Liver (tissue), 9 donors: Measurements from ENCODE around the gene STAG3. TPM values are rescaled to one million over a fixed set of nuclear protein-coding genes. Genes with fewer than 3 reads are reported as not detected.

Experiments used
- DNase-seq: peaks from one replicate; pipeline ENCODE4 v3.0.0-alpha.2; 2017; ENCODE audit warnings: low spot score
- H3K27ac ChIP-seq, 2 donors: one replicate each; pipeline ENCODE4 v1.7.0; 2013; ENCODE audit warnings: inconsistent platforms in 2 of 2, low read length in 2 of 2, control low read depth in 1 of 2, low read depth in 1 of 2, mild to moderate bottlenecking in 1 of 2
- H3K27me3 ChIP-seq, 4 donors: one replicate each; pipeline versions ENCODE4 v1.6.1 to v1.7.0; 2013; ENCODE audit warnings: low read length in 3 of 4, inconsistent platforms in 1 of 4, mild to moderate bottlenecking in 1 of 4, moderate library complexity in 1 of 4; ENCODE audit not compliant: control insufficient read depth in 4 of 4, insufficient read depth in 4 of 4
- H3K36me3 ChIP-seq, 4 donors: one replicate each; pipeline versions ENCODE4 v1.6.1 to v1.7.0; 2013; ENCODE audit warnings: low read length in 3 of 4, mild to moderate bottlenecking in 3 of 4, low read depth in 1 of 4, moderate library complexity in 1 of 4; ENCODE audit not compliant: control insufficient read depth in 4 of 4, insufficient read depth in 3 of 4
- H3K4me1 ChIP-seq, 4 donors: one replicate each; pipeline versions ENCODE4 v1.6.1 to v1.7.0; 2013; ENCODE audit warnings: low read length in 3 of 4, mild to moderate bottlenecking in 3 of 4, moderate library complexity in 1 of 4; ENCODE audit not compliant: control insufficient read depth in 4 of 4, insufficient read depth in 4 of 4
- H3K4me3 ChIP-seq, 3 donors: one replicate each; pipeline versions ENCODE4 v1.6.1 to v1.7.0; 2013; ENCODE audit warnings: low read length in 3 of 3, control low read depth in 1 of 3, low read depth in 1 of 3, mild to moderate bottlenecking in 1 of 3
- H3K9ac ChIP-seq, 2 donors: one replicate each; pipeline ENCODE4 v1.7.0; 2013; ENCODE audit warnings: low read length in 2 of 2, mild to moderate bottlenecking in 2 of 2, moderate library complexity in 2 of 2, control low read depth in 1 of 2, low read depth in 1 of 2
- H3K9me3 ChIP-seq, 4 donors: one replicate each; pipeline versions ENCODE4 v1.6.1 to v1.7.0; 2013; ENCODE audit warnings: low read length in 3 of 4; ENCODE audit not compliant: control insufficient read depth in 4 of 4
- FOXA1 ChIP-seq: IDR thresholded peaks from 2 replicates; pipeline ENCODE4 v1.6.1; 2016; ENCODE audit warnings: antibody characterized with exemption
- FOXA2 ChIP-seq: IDR thresholded peaks from 2 replicates; pipeline ENCODE4 v1.6.1; 2016; ENCODE audit warnings: antibody characterized with exemption
- GABPA ChIP-seq, 2 donors: IDR thresholded peaks in 1 of 2; conservative IDR thresholded peaks in 1 of 2; 2 replicates each; pipeline ENCODE4 v1.6.1; 2016; ENCODE audit warnings: antibody characterized with exemption in 2 of 2, mild to moderate bottlenecking in 1 of 2, moderate library complexity in 1 of 2
- HNF4A ChIP-seq, 2 donors: conservative IDR thresholded peaks; 2 replicates each; pipeline ENCODE4 v1.6.1; 2016; ENCODE audit warnings: antibody characterized with exemption in 2 of 2, mild to moderate bottlenecking in 2 of 2
- HNF4G ChIP-seq: IDR thresholded peaks from 2 replicates; pipeline ENCODE4 v1.6.1; 2016; ENCODE audit warnings: antibody characterized with exemption
- JUND ChIP-seq, 2 donors: IDR thresholded peaks; 2 replicates each; pipeline ENCODE4 v1.6.1; 2016; ENCODE audit warnings: antibody characterized with exemption in 2 of 2
- NR2F2 ChIP-seq: IDR thresholded peaks from 2 replicates; pipeline ENCODE4 v1.6.1; 2016; ENCODE audit warnings: antibody characterized with exemption
- RAD21 ChIP-seq, 2 donors: IDR thresholded peaks; 2 replicates each; pipeline ENCODE4 v1.6.1; 2016; ENCODE audit warnings: antibody characterized with exemption in 2 of 2, mild to moderate bottlenecking in 2 of 2
- RXRA ChIP-seq, 2 donors: IDR thresholded peaks; 2 replicates each; pipeline ENCODE4 v1.6.1; 2017 to 2018; ENCODE audit warnings: antibody characterized with exemption in 2 of 2, mild to moderate bottlenecking in 1 of 2
- SP1 ChIP-seq: IDR thresholded peaks from 2 replicates; pipeline ENCODE4 v1.6.1; 2018; ENCODE audit warnings: antibody characterized with exemption, mild to moderate bottlenecking
- TAF1 ChIP-seq: conservative IDR thresholded peaks from 2 replicates; pipeline ENCODE4 v1.6.1; 2016; ENCODE audit warnings: antibody characterized with exemption, mild to moderate bottlenecking
- YY1 ChIP-seq: IDR thresholded peaks from 2 replicates; pipeline ENCODE4 v1.6.1; 2016; ENCODE audit warnings: antibody characterized with exemption, mild to moderate bottlenecking
- WGBS: extraction: QIAGEN DNeasy Blood & Tissue Kit; methylation state at CpG from one replicate; pipeline ENCODE4 v1.1.7; 2013; 5-methylcytosine and 5-hydroxymethylcytosine counted together
- polyA plus RNA-seq, 2 donors: library from polyadenylated mRNA; stranded (reverse) in 1 of 2; unstranded in 1 of 2; fragments of 200-250 nt in 1 of 2; fragments of >200 nt in 1 of 2; fragmentation: Nextera tagmentation in 1 of 2; extraction: Ambion mirVana in 1 of 2; gene quantifications; one replicate each; pipeline versions ENCODE4 v1.2.1 to v1.2.3, GENCODE V29; 2013 to 2015
- total RNA-seq, 2 donors: library from RNA; depleted of rRNA; stranded (reverse); fragments of >200 nt; gene quantifications; one replicate each; pipeline ENCODE4 v1.2.3, GENCODE V29; 2014
- TF ChIP-seq, protein P1 (sequence below): IDR thresholded peaks from 2 replicates; pipeline ENCODE4 v1.6.1; 2016; ENCODE audit warnings: antibody characterized with exemption
- TF ChIP-seq, protein P2 (sequence below): IDR thresholded peaks from 2 replicates; pipeline ENCODE4 v1.6.1; 2016; ENCODE audit warnings: antibody characterized with exemption
- TF ChIP-seq, protein P3 (sequence below): IDR thresholded peaks from 2 replicates; pipeline ENCODE4 v1.6.1; 2016; ENCODE audit warnings: antibody characterized with exemption, mild to moderate bottlenecking
- TF ChIP-seq, protein P4 (sequence below): fragments of 150-350 bp; IDR thresholded peaks from 2 replicates; pipeline ENCODE4 v1.5.1; 2017; ENCODE audit warnings: improper control_type of control experiment, low read depth, low read length; ENCODE audit not compliant: missing input control
- TF ChIP-seq, protein P5 (sequence below): IDR thresholded peaks from 2 replicates; pipeline ENCODE4 v1.6.1; 2016; ENCODE audit warnings: antibody characterized with exemption
- donor health status: healthy.
- donor health status: healthy.
- donor health status: healthy.
- donor health status: healthy.
- donor health status: healthy.

The STAG3 gene
- total and polyA plus RNA-seq, 4 donors: 0.28 to 7.0 (median 3.2) TPM

DNA sequence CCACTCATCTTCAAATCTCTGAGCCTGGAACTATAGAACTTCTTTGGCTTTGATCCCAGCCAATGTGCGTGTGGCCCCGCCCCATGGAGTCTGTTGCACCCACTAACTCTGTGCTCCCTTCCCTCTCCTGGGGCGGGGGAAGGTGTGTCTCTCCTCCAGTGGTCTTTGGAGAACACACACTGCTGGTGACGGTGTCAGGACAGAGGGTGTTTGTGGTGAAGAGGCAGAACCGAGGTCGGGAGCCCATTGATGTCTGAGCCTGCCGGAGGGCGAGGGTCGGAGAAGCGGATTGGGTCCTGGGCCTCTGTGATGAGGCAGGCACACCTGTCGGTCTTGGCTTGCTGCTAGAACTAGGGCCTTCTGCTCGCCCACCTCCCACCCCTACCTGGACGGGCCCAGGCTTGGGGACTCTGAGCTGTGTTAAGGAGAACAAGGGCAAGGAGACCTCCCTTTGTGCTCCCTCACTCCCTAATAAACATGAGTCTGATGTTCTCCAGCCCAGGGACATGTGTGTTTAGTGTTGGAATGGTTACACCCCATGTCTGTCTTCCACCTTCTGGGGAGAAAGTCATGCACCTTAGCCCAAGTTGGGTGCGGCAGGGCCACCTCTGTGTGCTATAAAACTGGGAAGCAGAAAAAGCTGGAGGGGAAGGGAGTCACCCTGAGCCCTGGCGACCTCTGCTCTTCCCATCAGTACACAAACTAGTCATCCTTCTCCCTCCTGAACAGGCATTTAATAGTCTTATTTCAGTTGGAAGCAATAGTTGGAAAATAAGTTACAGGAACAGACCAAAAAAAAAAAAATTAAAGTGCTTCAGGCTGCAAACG lies 23.8 kb upstream of the STAG3 start:
- Histone ChIP-seq H3K4me3 (no peak overlapping the region), H3K27me3 (no peaks in the 10 kb centered on the region), H3K36me3 (peaks cover 2 to 30% (median 11%) of the 10 kb centered on the region in 4 donors), H3K4me1 (peaks cover 4 to 23% (median 13%) of the 10 kb centered on the region in 4 donors), H3K9ac (no peak overlapping the region), H3K9me3 (no peaks in the 10 kb centered on the region), H3K27ac (no peak overlapping the region)
- TF ChIP-seq, protein P1, sequence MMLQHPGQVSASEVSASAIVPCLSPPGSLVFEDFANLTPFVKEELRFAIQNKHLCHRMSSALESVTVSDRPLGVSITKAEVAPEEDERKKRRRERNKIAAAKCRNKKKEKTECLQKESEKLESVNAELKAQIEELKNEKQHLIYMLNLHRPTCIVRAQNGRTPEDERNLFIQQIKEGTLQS: no peak
- TF ChIP-seq GABPA (IDR thresholded peaks at IDR 0.05 in 1 of 2, conservative IDR thresholded peaks at IDR 0.05 in 1 of 2): no peak
- no peak for TF ChIP-seq NR2F2
- TF ChIP-seq, protein P2, sequence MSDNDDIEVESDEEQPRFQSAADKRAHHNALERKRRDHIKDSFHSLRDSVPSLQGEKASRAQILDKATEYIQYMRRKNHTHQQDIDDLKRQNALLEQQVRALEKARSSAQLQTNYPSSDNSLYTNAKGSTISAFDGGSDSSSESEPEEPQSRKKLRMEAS: no peak
- TF ChIP-seq TAF1: no peak
- TF ChIP-seq RAD21 (IDR thresholded peaks at IDR 0.05): no peak
- TF ChIP-seq, protein P3, sequence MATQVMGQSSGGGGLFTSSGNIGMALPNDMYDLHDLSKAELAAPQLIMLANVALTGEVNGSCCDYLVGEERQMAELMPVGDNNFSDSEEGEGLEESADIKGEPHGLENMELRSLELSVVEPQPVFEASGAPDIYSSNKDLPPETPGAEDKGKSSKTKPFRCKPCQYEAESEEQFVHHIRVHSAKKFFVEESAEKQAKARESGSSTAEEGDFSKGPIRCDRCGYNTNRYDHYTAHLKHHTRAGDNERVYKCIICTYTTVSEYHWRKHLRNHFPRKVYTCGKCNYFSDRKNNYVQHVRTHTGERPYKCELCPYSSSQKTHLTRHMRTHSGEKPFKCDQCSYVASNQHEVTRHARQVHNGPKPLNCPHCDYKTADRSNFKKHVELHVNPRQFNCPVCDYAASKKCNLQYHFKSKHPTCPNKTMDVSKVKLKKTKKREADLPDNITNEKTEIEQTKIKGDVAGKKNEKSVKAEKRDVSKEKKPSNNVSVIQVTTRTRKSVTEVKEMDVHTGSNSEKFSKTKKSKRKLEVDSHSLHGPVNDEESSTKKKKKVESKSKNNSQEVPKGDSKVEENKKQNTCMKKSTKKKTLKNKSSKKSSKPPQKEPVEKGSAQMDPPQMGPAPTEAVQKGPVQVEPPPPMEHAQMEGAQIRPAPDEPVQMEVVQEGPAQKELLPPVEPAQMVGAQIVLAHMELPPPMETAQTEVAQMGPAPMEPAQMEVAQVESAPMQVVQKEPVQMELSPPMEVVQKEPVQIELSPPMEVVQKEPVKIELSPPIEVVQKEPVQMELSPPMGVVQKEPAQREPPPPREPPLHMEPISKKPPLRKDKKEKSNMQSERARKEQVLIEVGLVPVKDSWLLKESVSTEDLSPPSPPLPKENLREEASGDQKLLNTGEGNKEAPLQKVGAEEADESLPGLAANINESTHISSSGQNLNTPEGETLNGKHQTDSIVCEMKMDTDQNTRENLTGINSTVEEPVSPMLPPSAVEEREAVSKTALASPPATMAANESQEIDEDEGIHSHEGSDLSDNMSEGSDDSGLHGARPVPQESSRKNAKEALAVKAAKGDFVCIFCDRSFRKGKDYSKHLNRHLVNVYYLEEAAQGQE: no peak
- no peak for TF ChIP-seq HNF4A (conservative IDR thresholded peaks at IDR 0.05)
- TF ChIP-seq JUND (IDR thresholded peaks at IDR 0.05): no peak
- no peak for TF ChIP-seq SP1
- TF ChIP-seq YY1: no peak
- TF ChIP-seq, protein P4, sequence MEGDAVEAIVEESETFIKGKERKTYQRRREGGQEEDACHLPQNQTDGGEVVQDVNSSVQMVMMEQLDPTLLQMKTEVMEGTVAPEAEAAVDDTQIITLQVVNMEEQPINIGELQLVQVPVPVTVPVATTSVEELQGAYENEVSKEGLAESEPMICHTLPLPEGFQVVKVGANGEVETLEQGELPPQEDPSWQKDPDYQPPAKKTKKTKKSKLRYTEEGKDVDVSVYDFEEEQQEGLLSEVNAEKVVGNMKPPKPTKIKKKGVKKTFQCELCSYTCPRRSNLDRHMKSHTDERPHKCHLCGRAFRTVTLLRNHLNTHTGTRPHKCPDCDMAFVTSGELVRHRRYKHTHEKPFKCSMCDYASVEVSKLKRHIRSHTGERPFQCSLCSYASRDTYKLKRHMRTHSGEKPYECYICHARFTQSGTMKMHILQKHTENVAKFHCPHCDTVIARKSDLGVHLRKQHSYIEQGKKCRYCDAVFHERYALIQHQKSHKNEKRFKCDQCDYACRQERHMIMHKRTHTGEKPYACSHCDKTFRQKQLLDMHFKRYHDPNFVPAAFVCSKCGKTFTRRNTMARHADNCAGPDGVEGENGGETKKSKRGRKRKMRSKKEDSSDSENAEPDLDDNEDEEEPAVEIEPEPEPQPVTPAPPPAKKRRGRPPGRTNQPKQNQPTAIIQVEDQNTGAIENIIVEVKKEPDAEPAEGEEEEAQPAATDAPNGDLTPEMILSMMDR: no peak
- no peak for TF ChIP-seq HNF4G
- no peak for TF ChIP-seq FOXA2
- TF ChIP-seq FOXA1: no peak
- no peak for TF ChIP-seq RXRA (IDR thresholded peaks at IDR 0.05)
- TF ChIP-seq, protein P5, sequence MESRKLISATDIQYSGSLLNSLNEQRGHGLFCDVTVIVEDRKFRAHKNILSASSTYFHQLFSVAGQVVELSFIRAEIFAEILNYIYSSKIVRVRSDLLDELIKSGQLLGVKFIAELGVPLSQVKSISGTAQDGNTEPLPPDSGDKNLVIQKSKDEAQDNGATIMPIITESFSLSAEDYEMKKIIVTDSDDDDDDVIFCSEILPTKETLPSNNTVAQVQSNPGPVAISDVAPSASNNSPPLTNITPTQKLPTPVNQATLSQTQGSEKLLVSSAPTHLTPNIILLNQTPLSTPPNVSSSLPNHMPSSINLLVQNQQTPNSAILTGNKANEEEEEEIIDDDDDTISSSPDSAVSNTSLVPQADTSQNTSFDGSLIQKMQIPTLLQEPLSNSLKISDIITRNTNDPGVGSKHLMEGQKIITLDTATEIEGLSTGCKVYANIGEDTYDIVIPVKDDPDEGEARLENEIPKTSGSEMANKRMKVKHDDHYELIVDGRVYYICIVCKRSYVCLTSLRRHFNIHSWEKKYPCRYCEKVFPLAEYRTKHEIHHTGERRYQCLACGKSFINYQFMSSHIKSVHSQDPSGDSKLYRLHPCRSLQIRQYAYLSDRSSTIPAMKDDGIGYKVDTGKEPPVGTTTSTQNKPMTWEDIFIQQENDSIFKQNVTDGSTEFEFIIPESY: no peak
- DNase-seq: no peak
- WGBS: 81% methylated on average over 16 of the region's 16 CpGs
